BLaER1 treated with 17β-estradiol and CSF1 and Interleukin-3, amounts not matched to agents 10 nM and 100 nM (cell line): ENCODE measurements around the gene PLEK.

Source experiments
- H3K27ac ChIP-seq, 11 experiments: shearing (Covaris generic); formaldehyde crosslinking; 2 replicates each; pipeline ENCODE4 v1.8.1; 2022
- H3K27me3 ChIP-seq, 11 experiments: shearing (Covaris generic); formaldehyde crosslinking; 2 replicates each; pipeline ENCODE4 v1.8.1; 2022
- H3K36me3 ChIP-seq, 11 experiments: shearing (Covaris generic); formaldehyde crosslinking; 2 replicates each; pipeline ENCODE4 v1.8.1; 2022
- H3K4me1 ChIP-seq, 10 experiments: shearing (Covaris generic); formaldehyde crosslinking; 2 replicates each; pipeline ENCODE4 v1.8.1; 2022
- H3K4me2 ChIP-seq, 11 experiments: shearing (Covaris generic); formaldehyde crosslinking; 2 replicates each; pipeline ENCODE4 v1.8.1; 2022
- H3K4me3 ChIP-seq, 10 experiments: shearing (Covaris generic); formaldehyde crosslinking; 2 replicates each; pipeline ENCODE4 v1.8.1; 2022
- H3K9ac ChIP-seq, 11 experiments: shearing (Covaris generic); formaldehyde crosslinking; 2 replicates each; pipeline ENCODE4 v1.8.1; 2022
- H3K9me3 ChIP-seq, 11 experiments: shearing (Covaris generic); formaldehyde crosslinking; replicated peaks in 1 of 11; 2 replicates each; pipeline ENCODE4 v1.8.1; 2022
- H4K20me1 ChIP-seq, 11 experiments: shearing (Covaris generic); formaldehyde crosslinking; 2 replicates each; pipeline ENCODE4 v1.8.1; 2022
- Cebpa-rat ChIP-seq, 11 experiments: shearing (Covaris generic); IDR thresholded peaks; 2 replicates each; pipeline ENCODE4 v1.8.1; 2022

The PLEK gene

DNA sequence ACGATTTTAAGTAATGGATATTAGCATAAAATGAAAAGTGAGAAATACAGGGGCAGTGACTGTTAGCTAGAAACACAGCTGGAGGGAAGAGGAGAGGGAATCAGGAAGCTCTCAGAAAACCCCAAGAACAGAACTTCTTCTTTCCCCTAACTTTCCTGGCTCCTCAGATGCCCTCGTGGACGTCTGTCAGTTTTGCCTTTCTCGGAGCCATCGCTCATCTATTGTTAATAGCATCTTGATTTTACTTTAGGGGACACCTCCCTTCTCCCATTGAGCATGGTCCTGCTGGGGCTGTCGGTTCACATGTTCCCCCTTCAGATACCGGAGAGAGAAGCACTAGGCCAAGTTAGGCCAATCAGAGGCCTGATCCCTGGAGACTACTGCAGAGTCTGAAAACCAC lies 2.3 kb upstream of the PLEK start:
- Histone ChIP-seq H3K27ac (peak overlapping the region; percentile 70 to 97 (median 93); a peak in 21 of 22 replicates), H3K4me2 (peak overlapping the region; percentile 84 to 99 (median 91)), H3K36me3 (peaks cover 0 to 19% (median 13%) of the 10 kb centered on the region in 11 experiments; a peak in 12 of 22 replicates), H3K9ac (peak overlapping the region; percentile 49 to 71 (median 66); a peak in 21 of 22 replicates), H4K20me1 (peaks cover 0 to 14% (median 8%) of the 10 kb centered on the region in 11 experiments; a peak in 11 of 22 replicates), H3K4me3 (peak overlapping the region in 5 of 10 experiments; percentile 17 to 43 (median 36); a peak in 8 of 20 replicates), H3K27me3 (no peaks in the 10 kb centered on the region), H3K4me1 (peaks cover 29 to 50% (median 34%) of the 10 kb centered on the region in 10 experiments), H3K9me3 (no peaks in the 10 kb centered on the region)
- TF ChIP-seq Cebpa-rat (IDR thresholded peaks at IDR 0.05), result no peak

DNA sequence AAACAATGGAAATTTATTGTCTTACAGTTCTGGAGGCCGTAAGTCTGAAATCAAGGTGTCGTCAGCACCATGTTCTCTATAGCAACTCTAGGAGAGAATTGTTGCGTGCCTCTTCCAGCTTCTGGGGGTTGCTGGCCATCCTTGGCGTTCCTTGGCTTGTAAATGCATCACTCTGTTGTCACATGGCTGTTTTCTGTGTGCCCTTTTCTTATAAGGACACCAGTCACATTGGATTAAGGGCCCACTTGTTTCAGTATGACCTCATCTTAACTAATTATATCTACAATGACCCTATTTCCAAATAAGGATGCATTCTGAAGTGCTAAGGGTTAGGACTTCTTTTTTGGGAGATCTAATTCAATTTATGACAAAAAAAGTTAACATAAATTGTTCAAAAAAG lies 1.4 kb upstream of the PLEK start:
- Histone ChIP-seq H3K9me3 (peaks cover 0 to 5% (median 0%) of the 10 kb centered on the region in 11 experiments; a peak in 2 of 22 replicates), H3K4me1 (peaks cover 35 to 59% (median 40%) of the 10 kb centered on the region in 10 experiments), H3K4me2 (peak overlapping the region; percentile 84 to 99 (median 91)), H3K27ac (peak overlapping the region; percentile 70 to 97 (median 93)), H3K36me3 (peaks cover 7 to 29% (median 20%) of the 10 kb centered on the region in 11 experiments; a peak in 21 of 22 replicates), H3K9ac (peak overlapping the region in 6 of 11 experiments; percentile 10 to 98 (median 89); a peak in 6 of 22 replicates), H3K4me3 (peak overlapping the region in 1 of 10 experiments; percentile 92; a peak in 1 of 20 replicates), H3K27me3 (no peaks in the 10 kb centered on the region), H4K20me1 (peaks cover 0 to 24% (median 14%) of the 10 kb centered on the region in 11 experiments; a peak in 12 of 22 replicates)
- no peak for TF ChIP-seq Cebpa-rat (IDR thresholded peaks at IDR 0.05)

DNA sequence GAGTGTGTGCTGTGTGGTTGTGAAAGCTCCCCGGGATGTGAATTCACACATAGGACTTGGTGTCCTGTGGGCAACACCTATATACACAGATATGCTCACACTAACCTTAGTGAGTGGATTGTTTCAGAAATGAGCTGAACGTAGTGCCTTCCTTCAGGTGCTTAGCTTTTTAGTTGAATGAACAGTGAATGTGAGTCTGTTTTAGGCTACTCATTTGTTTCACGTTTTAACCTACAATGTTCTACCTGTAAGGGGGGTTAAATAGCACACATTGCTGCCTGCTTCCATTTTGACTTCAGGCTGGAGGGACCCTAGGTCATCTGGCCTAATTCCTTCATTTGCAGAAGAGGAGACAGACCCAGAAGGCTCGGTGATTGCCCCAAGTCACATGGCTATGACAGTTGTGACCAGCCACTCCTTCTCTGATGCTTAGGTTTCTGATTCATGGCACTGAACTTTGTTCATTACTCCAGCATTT lies 1.0 kb downstream of the PLEK start:
- H3K4me2 ChIP-seq, result peak overlapping the region; percentile 84 to 99 (median 92)
- H3K9ac ChIP-seq, result peak overlapping the region; percentile 87 to 98 (median 90)
- peak overlapping the region; percentile 87 to 97 (median 93) for H3K27ac ChIP-seq
- H3K27me3 ChIP-seq, result no peaks in the 10 kb centered on the region
- H4K20me1 ChIP-seq, result peaks cover 13 to 48% (median 37%) of the 10 kb centered on the region in 11 experiments; a peak in 21 of 22 replicates
- TF ChIP-seq Cebpa-rat (IDR thresholded peaks at IDR 0.05), result no peak
- peak overlapping the region; percentile 72 to 96 (median 87) for H3K4me3 ChIP-seq
- peaks cover 17 to 53% (median 45%) of the 10 kb centered on the region in 11 experiments; a peak in 21 of 22 replicates for H3K36me3 ChIP-seq
- peaks cover 0 to 11% (median 0%) of the 10 kb centered on the region in 11 experiments; a peak in 4 of 22 replicates for H3K9me3 ChIP-seq
- H3K4me1 ChIP-seq, result peaks cover 59 to 83% (median 64%) of the 10 kb centered on the region in 10 experiments

DNA sequence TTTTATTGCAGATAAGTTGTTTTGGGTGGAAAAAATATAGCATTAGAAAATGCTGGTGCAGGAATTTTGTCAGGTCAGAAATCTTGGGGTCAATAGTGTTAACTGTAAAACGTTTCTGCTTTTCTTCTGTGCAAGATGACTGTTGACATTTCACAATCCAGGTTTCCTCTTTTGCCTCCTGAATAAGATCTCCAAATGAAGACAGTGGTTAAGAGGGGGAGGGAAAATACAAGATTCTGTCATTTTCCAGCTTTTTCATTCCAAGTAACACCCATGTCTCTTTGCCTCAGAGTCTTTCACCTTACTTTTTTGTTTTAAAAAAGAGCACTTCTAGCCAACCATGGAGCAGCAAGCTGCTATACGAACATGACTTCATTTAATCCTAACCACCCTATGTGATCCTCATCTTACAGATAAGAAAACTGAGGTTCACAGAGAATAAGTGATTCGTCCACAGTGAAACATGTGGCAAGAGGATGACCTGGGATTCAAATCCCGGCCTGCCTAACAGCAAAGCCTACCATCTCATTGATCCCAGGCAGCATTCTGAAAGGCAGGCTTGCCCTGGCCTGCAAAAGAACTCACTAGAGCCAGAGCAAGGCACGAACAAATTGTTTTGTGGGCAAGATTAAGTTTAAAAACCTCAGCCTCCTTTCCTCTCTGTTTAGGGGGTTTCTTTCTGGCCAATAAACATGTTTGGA lies 3.0 kb downstream of the PLEK start:
- TF ChIP-seq Cebpa-rat (IDR thresholded peaks at IDR 0.05), result peak in 6 of 11 experiments; percentile 28 to 90 (median 58); a peak in 9 of 22 replicates
- peaks cover 32 to 72% (median 63%) of the 10 kb centered on the region in 11 experiments; a peak in 21 of 22 replicates for H3K36me3 ChIP-seq
- H4K20me1 ChIP-seq, result peaks cover 32 to 67% (median 57%) of the 10 kb centered on the region in 11 experiments
- no peaks in the 10 kb centered on the region for H3K27me3 ChIP-seq
- H3K9ac ChIP-seq, result peak overlapping the region; percentile 87 to 98 (median 90)
- peak overlapping the region; percentile 72 to 96 (median 87) for H3K4me3 ChIP-seq
- peak overlapping the region; percentile 87 to 97 (median 93); a peak in 21 of 22 replicates for H3K27ac ChIP-seq
- peaks cover 64 to 88% (median 68%) of the 10 kb centered on the region in 10 experiments for H3K4me1 ChIP-seq
- peak overlapping the region; percentile 84 to 99 (median 92) for H3K4me2 ChIP-seq
- H3K9me3 ChIP-seq, result peaks cover 0 to 11% (median 0%) of the 10 kb centered on the region in 11 experiments; a peak in 4 of 22 replicates

DNA sequence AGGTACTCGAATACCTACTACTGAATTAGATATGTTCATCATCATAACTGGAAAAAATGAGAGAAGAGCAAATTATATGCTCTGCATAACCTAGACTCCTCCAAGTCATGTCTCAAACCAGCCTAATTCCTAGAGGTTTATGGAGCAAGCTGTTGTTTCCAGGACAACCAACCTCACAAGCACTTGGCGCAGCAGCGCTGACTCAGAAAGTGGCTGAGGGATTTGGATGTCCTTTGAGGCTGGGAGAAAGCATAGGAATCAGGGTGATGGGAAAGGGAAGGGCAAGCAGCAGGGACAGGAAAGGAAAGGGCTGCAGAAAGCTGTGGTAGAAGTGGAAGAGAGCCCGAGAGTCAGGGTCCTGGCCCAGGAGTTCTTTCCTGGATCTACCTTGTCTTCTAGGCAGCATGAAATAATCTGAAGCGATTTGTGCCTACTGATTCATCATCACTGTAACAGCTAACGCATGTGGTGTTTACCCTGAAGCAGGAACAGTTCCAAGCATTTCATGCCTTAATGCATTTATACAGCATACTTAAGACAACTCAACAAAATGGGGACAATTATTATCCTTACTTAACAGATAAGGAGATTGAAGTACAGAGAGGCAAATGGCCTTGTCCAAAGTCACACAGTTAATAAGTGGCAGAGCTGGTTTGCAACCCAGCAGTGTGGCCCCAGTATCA lies 3.7 kb downstream of the PLEK start:
- peak overlapping the region; percentile 84 to 99 (median 92) for H3K4me2 ChIP-seq
- TF ChIP-seq Cebpa-rat (IDR thresholded peaks at IDR 0.05), result no peak
- H3K27me3 ChIP-seq, result no peaks in the 10 kb centered on the region

DNA sequence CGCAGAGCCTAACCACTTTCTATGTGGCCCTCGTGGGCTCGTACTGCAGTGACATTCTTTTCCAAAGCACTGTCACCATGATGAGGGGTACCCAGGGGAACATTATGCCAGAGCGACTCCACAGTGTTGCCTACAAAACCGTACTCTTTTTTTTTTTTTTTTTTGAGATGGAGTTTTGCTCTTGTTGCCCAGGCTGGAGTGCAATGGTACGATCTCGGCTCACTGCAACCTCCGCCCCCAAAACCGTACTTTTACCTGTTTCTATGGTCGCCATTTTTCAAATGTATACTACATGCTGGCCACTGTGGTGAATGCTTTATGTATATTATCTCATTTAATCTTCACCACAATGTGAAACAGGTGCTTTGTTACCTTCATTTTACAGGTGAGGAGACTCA lies 4.3 kb downstream of the PLEK start:
- peaks cover 37 to 85% (median 75%) of the 10 kb centered on the region in 11 experiments; a peak in 21 of 22 replicates for H3K36me3 ChIP-seq
- peak overlapping the region in 9 of 10 experiments; percentile 72 to 96 (median 88); a peak in 17 of 20 replicates for H3K4me3 ChIP-seq
- TF ChIP-seq Cebpa-rat (IDR thresholded peaks at IDR 0.05), result no peak
- H3K27ac ChIP-seq, result peak overlapping the region in 8 of 11 experiments; percentile 87 to 97 (median 95); a peak in 17 of 22 replicates
- H3K9ac ChIP-seq, result peak overlapping the region in 5 of 11 experiments; percentile 87 to 98 (median 95); a peak in 7 of 22 replicates
- peaks cover 0 to 11% (median 0%) of the 10 kb centered on the region in 11 experiments; a peak in 4 of 22 replicates for H3K9me3 ChIP-seq
- peaks cover 44 to 80% (median 68%) of the 10 kb centered on the region in 11 experiments for H4K20me1 ChIP-seq
- no peaks in the 10 kb centered on the region for H3K27me3 ChIP-seq
- peaks cover 54 to 75% (median 63%) of the 10 kb centered on the region in 10 experiments for H3K4me1 ChIP-seq
- H3K4me2 ChIP-seq, result peak overlapping the region; percentile 84 to 99 (median 92)

More for the DNA sequence above, 3.7 kb downstream of the PLEK start:
- Histone ChIP-seq H4K20me1 (peaks cover 39 to 74% (median 63%) of the 10 kb centered on the region in 11 experiments), H3K9me3 (peaks cover 0 to 11% (median 0%) of the 10 kb centered on the region in 11 experiments; a peak in 4 of 22 replicates), H3K9ac (peak overlapping the region; percentile 87 to 98 (median 90)), H3K4me1 (peaks cover 57 to 81% (median 65%) of the 10 kb centered on the region in 10 experiments), H3K27ac (peak overlapping the region; percentile 52 to 97 (median 93); a peak in 21 of 22 replicates), H3K4me3 (peak overlapping the region; percentile 72 to 96 (median 87); a peak in 18 of 20 replicates), H3K36me3 (peaks cover 37 to 79% (median 70%) of the 10 kb centered on the region in 11 experiments; a peak in 21 of 22 replicates)

DNA sequence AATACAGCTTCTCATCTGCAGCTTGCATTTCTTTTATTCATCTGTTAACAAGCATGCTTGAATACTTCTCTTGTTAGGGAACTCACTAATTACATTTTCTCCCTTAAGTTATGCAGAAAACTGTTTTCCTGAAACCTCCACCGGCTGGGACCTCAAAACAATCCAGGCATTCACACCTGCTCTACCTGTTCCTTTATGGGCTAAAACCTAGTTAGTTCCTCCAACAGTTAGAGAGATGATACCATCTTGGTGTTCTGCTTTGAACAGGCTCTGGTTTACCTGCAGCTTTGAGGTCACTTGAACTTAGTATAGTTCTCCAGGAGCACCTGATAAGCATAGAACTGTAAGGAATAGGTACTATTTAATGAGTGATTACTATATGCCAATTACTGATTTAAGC lies 6.1 kb downstream of the PLEK start:
- peak overlapping the region in 5 of 10 experiments; percentile 2 to 89 (median 11); a peak in 5 of 20 replicates for H3K4me3 ChIP-seq
- H3K9ac ChIP-seq, result peak overlapping the region in 3 of 11 experiments; percentile 9 to 31 (median 14); a peak in 2 of 22 replicates
- no peaks in the 10 kb centered on the region for H3K27me3 ChIP-seq
- peak overlapping the region; percentile 84 to 99 (median 92) for H3K4me2 ChIP-seq
- H3K36me3 ChIP-seq, result peaks cover 37 to 100% (median 89%) of the 10 kb centered on the region in 11 experiments; a peak in 21 of 22 replicates
- no peak for TF ChIP-seq Cebpa-rat (IDR thresholded peaks at IDR 0.05)
- H3K9me3 ChIP-seq, result peaks cover 0 to 11% (median 0%) of the 10 kb centered on the region in 11 experiments; a peak in 4 of 22 replicates
- H3K27ac ChIP-seq, result peak overlapping the region in 2 of 11 experiments; percentile 27 to 32; a peak in 4 of 22 replicates
- peaks cover 62 to 98% (median 86%) of the 10 kb centered on the region in 11 experiments for H4K20me1 ChIP-seq
- peaks cover 64 to 82% (median 76%) of the 10 kb centered on the region in 10 experiments for H3K4me1 ChIP-seq
